Epithelial cell of prostate (primary cell): ENCODE results near the gene TJP2.

Experiments
- DNase-seq: peaks from one replicate; pipeline ENCODE4 v3.0.0-alpha.2; 2011; ENCODE audit warnings: low read depth, low spot score
- H3K27ac ChIP-seq: fragments of 450-650 bp; 2 replicates; pipeline ENCODE4 v1.5.1; 2017; ENCODE audit warnings: mild to moderate bottlenecking

Gene TJP2

DNA sequence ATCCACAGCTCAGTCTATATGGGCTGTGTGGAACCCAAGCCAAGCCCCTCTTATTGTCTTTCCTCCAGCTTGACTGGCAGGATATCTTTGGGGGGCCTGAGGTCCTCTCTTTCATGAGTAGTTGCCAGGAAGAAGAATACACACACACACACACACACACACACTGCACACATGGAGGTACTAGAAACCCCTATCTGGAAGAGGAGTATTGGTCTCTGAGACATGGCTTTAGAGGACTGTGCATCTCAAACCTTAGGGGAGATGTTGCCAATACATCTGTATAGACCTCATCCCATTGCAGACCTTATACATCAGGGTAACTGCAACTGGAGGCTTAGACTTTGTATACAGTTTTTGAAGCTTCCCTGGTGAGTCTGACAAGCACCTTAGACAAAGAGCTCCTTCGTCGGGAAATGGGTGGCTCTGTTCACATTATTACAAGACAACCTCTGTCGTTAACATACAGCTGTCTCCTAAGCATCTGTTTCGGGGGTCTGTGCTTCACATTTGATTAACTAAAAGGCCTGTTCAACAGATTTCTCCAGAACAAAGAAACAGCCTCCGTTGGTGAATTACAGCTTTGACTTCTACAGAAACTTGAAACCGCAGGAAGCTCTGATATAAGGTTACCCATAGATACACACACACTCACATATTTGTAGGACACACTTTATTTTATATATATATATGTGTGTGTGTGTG is 145.4 kb downstream of the TJP2 start:
- no peak for DNase-seq
- H3K27ac ChIP-seq, result no peak overlapping the region

GRCh38 chr9:69322256-69322655 is 148.2 kb downstream of the TJP2 start:
- H3K27ac ChIP-seq, result no peak overlapping the region
- DNase-seq, result no peak

GRCh38 chr9:69323861-69324260 is 149.8 kb downstream of the TJP2 start:
- no peak for DNase-seq
- no peak overlapping the region for H3K27ac ChIP-seq
